Measurements from ENCODE around the gene GNGT2. TPM values are rescaled to one million over a fixed set of nuclear protein-coding genes. Genes with fewer than 3 reads are reported as not detected.

The GNGT2 gene
- total and polyA plus RNA-seq, 2 experiments from 2014 or later: not detected

DNA sequence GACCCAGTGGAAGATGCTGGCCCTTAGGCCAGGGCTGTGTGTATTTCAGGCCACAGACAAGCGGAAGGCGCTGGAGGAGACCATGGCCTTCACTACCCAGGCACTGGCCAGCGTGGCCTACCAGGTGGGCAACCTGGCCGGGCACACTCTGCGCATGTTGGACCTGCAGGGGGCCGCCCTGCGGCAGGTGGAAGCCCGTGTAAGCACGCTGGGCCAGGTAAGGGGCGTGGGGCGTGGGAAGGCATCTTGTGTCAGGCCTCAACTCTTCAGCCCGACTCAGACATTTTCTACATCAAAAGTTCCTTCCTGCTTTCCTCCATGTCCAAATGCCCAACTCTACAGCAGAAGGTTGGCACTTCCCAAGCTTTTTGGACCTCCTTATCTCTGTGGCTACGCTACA, 6.1 kb upstream of the GNGT2 start:
- no peaks in the 10 kb centered on the region for H3K9me3 ChIP-seq (ENCODE audit: low read depth)
- no peak overlapping the region for H2AFZ ChIP-seq
- DNase-seq (ENCODE audit: low spot score): no peak
- peaks cover 2% of the 10 kb centered on the region for H3K27me3 ChIP-seq
- 90% methylated on average over 13 of the region's 13 CpGs for WGBS (ENCODE audit: low lambda C conversion rate, missing lambda C conversion rate)
- H3K36me3 ChIP-seq (replicated peaks; ENCODE audit: insufficient read depth, low read depth): no peaks in the 10 kb centered on the region
- H3K4me2 ChIP-seq: no peak overlapping the region
- no peaks in the 10 kb centered on the region for H3K9me2 ChIP-seq (replicated peaks; ENCODE audit: insufficient read depth)
- H3K4me3 ChIP-seq: no peak overlapping the region
- TF ChIP-seq EZH2phosphoT487 (IDR thresholded peaks at IDR 0.05; ENCODE audit: low read depth, severe bottlenecking, unreplicated experiment) (no peak), EZH2 (IDR thresholded peaks at IDR 0.05; ENCODE audit: borderline replicate concordance) (no peak)
- TF ChIP-seq, protein P1, sequence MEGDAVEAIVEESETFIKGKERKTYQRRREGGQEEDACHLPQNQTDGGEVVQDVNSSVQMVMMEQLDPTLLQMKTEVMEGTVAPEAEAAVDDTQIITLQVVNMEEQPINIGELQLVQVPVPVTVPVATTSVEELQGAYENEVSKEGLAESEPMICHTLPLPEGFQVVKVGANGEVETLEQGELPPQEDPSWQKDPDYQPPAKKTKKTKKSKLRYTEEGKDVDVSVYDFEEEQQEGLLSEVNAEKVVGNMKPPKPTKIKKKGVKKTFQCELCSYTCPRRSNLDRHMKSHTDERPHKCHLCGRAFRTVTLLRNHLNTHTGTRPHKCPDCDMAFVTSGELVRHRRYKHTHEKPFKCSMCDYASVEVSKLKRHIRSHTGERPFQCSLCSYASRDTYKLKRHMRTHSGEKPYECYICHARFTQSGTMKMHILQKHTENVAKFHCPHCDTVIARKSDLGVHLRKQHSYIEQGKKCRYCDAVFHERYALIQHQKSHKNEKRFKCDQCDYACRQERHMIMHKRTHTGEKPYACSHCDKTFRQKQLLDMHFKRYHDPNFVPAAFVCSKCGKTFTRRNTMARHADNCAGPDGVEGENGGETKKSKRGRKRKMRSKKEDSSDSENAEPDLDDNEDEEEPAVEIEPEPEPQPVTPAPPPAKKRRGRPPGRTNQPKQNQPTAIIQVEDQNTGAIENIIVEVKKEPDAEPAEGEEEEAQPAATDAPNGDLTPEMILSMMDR (IDR thresholded peaks at IDR 0.05; ENCODE audit: poor library complexity): no peak
- no peaks in the 10 kb centered on the region for H3K79me2 ChIP-seq
- no peak overlapping the region for H3K27ac ChIP-seq
- no peaks in the 10 kb centered on the region for H4K20me1 ChIP-seq (ENCODE audit: insufficient read depth, poor library complexity, severe bottlenecking)
- no peaks in the 10 kb centered on the region for H3K4me1 ChIP-seq (ENCODE audit: insufficient read depth)

DNA sequence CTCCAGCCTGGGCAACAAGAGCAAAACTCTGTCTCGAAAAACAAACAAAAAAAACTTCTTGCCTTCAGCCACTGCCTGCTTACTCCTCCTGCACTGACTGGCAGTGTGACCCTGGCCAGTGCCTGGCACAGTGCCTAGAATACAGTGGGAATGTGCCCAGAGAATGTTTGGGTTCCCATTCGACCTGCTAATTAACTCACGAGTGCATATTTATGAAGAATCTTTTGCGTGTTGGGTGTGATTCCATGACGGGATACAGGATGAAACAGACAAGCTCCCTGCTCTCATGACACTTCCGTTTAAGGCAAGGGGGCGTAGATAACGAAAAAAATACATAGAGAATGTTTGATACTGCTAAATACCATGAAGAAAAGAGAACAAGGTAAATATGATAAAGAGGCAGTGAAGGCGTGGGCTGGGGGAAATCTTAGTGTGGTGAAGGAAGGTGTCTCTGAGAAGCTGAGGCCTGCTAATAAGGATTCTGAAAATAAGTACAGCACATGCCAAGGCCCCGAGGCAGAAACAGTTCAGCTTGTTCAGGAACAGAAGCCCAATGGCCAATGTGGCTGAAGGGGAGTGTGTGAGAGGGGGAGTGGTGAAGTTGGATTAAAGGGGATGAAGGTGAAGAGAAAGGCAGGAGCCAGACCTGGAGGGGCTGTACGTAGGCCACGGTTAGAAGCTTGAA, 4.4 kb upstream of the GNGT2 start:
- no peak for DNase-seq (ENCODE audit: low spot score)
- no peak overlapping the region for H3K4me2 ChIP-seq
- 76% methylated on average over 12 of the region's 12 CpGs for WGBS (ENCODE audit: low lambda C conversion rate, missing lambda C conversion rate)
- no peak overlapping the region for H3K4me3 ChIP-seq
- no peaks in the 10 kb centered on the region for H3K79me2 ChIP-seq
- peaks cover 1% of the 10 kb centered on the region for H3K27me3 ChIP-seq
- no peaks in the 10 kb centered on the region for H3K36me3 ChIP-seq (replicated peaks; ENCODE audit: insufficient read depth, low read depth)
- no peaks in the 10 kb centered on the region for H3K9me2 ChIP-seq (replicated peaks; ENCODE audit: insufficient read depth)
- H3K9me3 ChIP-seq (ENCODE audit: low read depth): no peaks in the 10 kb centered on the region
- no peak overlapping the region for H3K27ac ChIP-seq
- no peaks in the 10 kb centered on the region for H3K4me1 ChIP-seq (ENCODE audit: insufficient read depth)
- no peaks in the 10 kb centered on the region for H4K20me1 ChIP-seq (ENCODE audit: insufficient read depth, poor library complexity, severe bottlenecking)
- TF ChIP-seq EZH2 (IDR thresholded peaks at IDR 0.05; ENCODE audit: borderline replicate concordance) (no peak), EZH2phosphoT487 (IDR thresholded peaks at IDR 0.05; ENCODE audit: low read depth, severe bottlenecking, unreplicated experiment) (no peak)
- TF ChIP-seq, protein P1 (IDR thresholded peaks at IDR 0.05; ENCODE audit: poor library complexity): no peak
- H2AFZ ChIP-seq: no peak overlapping the region

DNA sequence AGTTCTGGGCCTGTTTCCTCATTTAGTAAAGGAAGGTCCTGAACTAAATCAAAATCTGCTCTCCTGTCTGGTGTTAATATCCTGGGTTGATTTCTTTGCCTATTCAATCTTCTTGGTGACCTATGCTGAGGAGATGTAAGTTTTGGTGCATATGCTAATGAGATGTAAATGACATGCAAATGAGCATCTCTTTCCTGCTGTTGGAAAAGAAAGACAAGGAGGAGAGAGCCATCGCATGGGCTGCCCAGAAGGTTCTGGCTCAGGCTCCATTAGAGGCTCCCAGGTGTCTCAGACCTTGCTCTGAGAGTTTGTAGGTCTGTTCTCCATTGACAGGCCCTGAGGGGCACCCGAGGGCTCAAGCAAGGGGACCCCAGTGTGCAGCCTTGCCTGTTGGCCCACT, 3.5 kb upstream of the GNGT2 start:
- Histone ChIP-seq H3K4me1 (ENCODE audit: insufficient read depth) (no peaks in the 10 kb centered on the region), H3K79me2 (no peaks in the 10 kb centered on the region), H3K36me3 (replicated peaks; ENCODE audit: insufficient read depth, low read depth) (no peaks in the 10 kb centered on the region), H3K9me3 (ENCODE audit: low read depth) (no peaks in the 10 kb centered on the region), H2AFZ (no peak overlapping the region), H3K4me2 (no peak overlapping the region), H3K27me3 (peaks cover 6% of the 10 kb centered on the region), H4K20me1 (ENCODE audit: insufficient read depth, poor library complexity, severe bottlenecking) (no peaks in the 10 kb centered on the region), H3K27ac (no peak overlapping the region), H3K9me2 (replicated peaks; ENCODE audit: insufficient read depth) (no peaks in the 10 kb centered on the region), H3K4me3 (no peak overlapping the region)
- DNase-seq (ENCODE audit: low spot score): no peak
- 87% methylated on average over 2 of the region's 2 CpGs for WGBS (ENCODE audit: low lambda C conversion rate, missing lambda C conversion rate)
- no peak for TF ChIP-seq EZH2 (IDR thresholded peaks at IDR 0.05; ENCODE audit: borderline replicate concordance)
- TF ChIP-seq, protein P1 (IDR thresholded peaks at IDR 0.05; ENCODE audit: poor library complexity): no peak
- TF ChIP-seq EZH2phosphoT487 (IDR thresholded peaks at IDR 0.05; ENCODE audit: low read depth, severe bottlenecking, unreplicated experiment): no peak
